NCI-H1105 (cell line): ENCODE results near the gene TAF1.
"Not testable (repeated sequence)": the region's sequence is repeated elsewhere in the genome, so short reads cannot be mapped to it uniquely, and the experiment has no call there.

ENCODE experiments used
- DNase-seq: peaks from one replicate; lab custom pipeline; 2025; lab: John Stamatoyannopoulos, UW

The TAF1 gene

DNA sequence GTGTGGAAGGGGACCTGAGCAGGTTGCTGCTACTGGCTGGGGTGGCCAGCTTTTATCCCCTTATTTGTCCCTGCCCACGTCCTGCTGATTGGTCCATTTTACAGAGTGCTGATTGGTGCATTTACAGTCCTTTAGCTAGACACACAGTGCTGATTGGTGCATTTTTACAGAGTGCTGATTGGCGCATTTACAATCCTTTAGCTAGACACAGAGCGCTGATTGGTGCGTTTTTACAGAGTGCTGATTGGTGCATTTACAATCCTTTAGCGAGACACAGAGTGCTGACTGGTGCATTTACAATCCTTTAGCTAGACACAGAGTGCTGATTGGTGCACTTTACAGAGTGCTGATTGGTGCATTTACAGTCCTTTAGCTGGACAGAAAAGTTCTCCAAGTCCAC, 135.9 kb downstream of the TAF1 start:
- not testable (repeated sequence) for DNase-seq

DNA sequence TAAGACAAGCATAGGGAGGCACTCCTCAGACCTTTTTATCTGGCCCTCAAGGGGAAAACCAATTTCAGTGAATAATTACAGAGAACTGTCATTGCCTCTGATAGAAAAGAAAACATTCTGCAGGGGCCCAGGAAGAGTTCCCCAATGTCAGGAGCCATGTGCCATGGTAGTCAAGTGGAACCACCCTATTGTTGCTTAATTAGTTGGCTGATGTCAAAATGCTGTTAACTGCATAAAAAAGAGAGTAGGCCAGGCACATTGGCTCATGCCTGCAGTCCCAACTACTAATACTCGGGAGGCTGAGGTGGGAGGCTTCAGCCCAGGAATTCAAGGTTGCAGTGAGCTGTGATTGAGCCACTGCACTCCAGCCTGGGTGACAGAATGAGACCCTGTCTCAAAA, 138.2 kb downstream of the TAF1 start:
- no peak for DNase-seq

GRCh38 chrX:71509289-71509688, 143.1 kb downstream of the TAF1 start:
- DNase-seq, result no peak

DNA sequence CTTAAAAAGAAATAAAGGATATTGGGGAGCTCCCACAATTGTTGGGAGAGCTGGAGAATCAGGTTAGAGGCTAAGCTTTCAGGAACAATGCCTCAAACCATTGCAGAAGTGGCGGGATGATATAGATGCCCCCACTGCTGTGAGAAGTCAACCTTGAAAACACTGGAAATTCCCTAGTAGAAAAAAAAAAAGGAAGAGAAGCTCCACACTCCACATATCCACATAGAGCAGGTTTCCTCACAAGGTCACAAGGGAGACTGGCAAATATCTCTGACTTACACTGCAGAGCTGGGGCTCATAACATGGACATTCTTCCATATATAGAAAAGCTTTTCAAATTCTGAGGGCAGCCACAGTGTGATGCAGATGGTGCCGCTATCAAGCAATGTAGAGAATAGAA, 144.0 kb downstream of the TAF1 start:
- DNase-seq, result no peak

- DNase-seq, result not testable (repeated sequence)
Observed at GRCh38 chrX:71513731-71514130, 147.6 kb downstream of the TAF1 start.

DNA sequence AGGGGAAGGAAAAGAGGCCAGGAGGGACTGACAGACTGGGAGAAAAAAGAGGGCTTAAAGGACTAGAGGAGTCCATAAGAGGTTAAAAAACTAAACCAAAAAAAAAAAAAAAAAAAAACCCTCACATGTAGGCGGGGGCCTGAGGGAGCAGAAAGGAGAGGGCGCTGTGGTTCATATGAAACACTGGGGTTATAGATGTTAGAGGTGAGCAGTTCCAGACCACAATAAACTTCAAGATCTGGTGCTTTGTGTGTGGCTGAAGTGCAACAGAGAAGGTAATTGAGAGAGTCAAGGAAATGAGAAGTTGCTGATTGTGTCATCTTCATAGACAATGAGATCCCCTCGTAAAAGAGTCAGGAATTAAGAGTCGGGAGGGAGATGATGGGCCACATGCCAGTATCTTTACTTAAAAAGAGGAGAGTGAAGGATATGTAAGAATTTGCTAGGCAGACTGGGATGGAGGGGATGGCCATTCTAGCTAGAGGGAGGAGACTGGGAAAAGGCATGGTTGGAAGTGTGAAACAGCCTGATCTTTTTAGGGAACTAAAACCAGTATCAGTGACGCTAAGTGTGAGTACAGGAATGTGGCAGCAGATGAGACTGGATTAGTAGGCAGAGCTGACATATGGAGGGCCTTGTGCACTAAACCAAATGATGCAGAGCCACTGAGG, 148.3 kb downstream of the TAF1 start:
- no peak for DNase-seq

GRCh38 chrX:71515038-71515396, 148.9 kb downstream of the TAF1 start:
- no peak for DNase-seq
